IPS-NIHi7 (cell line): ENCODE data around the gene CATSPERE.
"Not testable (repeated sequence)": the region's sequence is repeated elsewhere in the genome, so short reads cannot be mapped to it uniquely, and the experiment has no call there.

Experiments used
- DNase-seq: peaks from one replicate; pipeline ENCODE4 v3.0.0; 2012; ENCODE audit warnings: mixed read lengths; ENCODE audit errors: extremely low spot score

The CATSPERE gene

GRCh38 chr1:244666672-244667418 is 205.8 kb downstream of the CATSPERE start:
- not testable (repeated sequence) for DNase-seq

GRCh38 chr1:244667797-244668196 is 206.7 kb downstream of the CATSPERE start:
- DNase-seq: no peak

GRCh38 chr1:244672946-244673682 is 212.0 kb downstream of the CATSPERE start:
- DNase-seq: no peak

GRCh38 chr1:244674446-244674845 is 213.4 kb downstream of the CATSPERE start:
- DNase-seq: no peak

- DNase-seq: no peak
These were observed 214.1 kb downstream of the CATSPERE start for GRCh38 chr1:244675167-244675566.

GRCh38 chr1:244678697-244679096 is 217.6 kb downstream of the CATSPERE start:
- no peak for DNase-seq

GRCh38 chr1:244680667-244681066 is 219.6 kb downstream of the CATSPERE start:
- no peak for DNase-seq

- DNase-seq: not testable (repeated sequence)
These were observed 221.0 kb downstream of the CATSPERE start for GRCh38 chr1:244682087-244682486.
